Fibroblast of upper back skin (primary cell): Measurements from ENCODE around the gene PROM1.

Experiments
- DNase-seq: peaks from one replicate; pipeline ENCODE4 v3.0.0-alpha.2; 2013

Gene PROM1

GRCh38 chr4:15976456-15977447 lies 107.1 kb downstream of the PROM1 start:
- no peak for DNase-seq

DNA sequence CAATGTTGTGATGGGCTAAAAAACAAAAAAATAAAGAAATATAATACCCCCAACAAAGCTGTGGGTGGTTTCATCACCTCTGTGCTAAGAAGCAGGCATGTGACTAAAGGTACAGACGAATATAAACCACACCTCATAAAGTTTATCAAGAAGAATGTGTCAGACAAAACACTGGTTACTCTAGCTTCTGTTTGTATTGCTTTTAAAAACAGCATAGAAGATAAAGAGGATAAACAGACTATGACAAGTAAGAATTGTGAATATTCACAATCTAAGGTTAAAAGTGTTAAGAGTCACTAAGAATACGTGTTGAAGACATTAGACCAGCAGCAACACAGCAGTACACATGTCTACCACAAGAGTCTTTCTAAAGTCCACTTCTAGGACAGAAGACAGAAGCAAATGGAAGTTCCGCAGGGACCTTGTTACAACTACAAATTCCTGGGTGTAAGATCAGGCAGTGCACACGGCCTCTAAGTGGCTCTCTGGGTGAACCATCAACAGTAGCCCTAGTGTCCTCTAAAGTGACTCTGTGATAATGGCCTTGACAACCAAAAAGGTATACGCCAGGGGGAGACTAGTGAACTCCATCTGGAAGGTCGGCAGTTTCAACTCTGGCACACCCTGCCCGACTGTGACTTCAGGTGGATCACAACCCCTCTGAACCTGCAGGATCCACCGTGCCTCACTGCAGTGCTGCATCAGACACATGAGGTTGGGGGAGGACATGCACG lies 112.6 kb downstream of the PROM1 start:
- no peak for DNase-seq

DNA sequence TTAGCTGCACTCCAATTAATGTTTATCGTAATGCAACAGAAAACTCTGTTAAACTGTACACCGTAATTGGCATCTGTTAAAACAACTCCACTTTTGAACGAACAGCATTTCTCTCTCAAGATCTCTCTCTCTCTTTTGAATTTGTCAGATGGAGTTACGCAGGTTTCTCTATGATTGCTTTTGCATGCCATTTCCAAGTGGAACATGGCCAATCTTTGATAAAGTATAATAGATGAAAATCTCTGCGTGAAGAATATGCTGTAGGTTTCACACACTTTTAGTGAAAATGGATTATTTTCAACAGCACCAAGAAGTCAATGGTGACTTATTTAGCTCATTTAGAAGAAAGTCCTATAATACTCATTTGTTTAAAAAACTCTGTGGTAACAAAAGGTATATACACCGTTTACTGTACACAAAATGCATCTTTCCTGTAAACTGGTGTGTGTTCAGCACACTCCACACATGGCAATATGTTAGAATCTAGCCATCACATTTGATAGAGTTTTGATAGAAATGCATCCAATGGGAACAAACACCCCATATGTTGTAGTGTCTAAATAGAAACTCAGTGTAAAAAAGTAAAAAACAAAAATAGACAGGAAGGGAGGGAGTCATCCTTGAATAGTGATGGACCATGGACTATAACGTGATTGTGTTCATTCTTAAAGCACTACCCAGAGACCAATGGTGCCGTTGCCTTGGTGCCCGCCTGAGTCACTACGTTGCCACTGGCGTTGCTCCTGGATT lies 115.1 kb downstream of the PROM1 start:
- no peak for DNase-seq

GRCh38 chr4:15965325-15965724 lies 118.5 kb downstream of the PROM1 start:
- no peak for DNase-seq

DNA sequence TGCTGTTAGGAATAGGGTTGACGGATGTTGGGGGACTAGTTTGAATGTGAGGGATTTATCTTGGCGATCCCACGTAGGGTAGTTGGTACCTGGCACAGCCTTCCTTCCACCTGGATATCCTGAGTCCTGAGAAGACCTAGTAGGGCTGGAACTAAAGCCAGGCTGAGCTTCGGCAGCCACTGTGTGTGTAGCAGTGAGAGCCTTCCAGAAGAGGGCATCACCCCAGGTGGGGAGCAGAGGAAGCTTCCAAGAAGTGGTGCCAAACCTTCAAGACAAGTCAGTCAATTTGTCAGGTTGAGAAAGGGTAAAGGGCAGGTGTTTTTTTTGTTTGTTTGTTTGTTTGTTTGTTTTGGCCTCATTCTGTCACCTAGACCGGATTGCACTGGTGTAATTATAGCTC lies 119.7 kb downstream of the PROM1 start:
- DNase-seq: no peak

DNA sequence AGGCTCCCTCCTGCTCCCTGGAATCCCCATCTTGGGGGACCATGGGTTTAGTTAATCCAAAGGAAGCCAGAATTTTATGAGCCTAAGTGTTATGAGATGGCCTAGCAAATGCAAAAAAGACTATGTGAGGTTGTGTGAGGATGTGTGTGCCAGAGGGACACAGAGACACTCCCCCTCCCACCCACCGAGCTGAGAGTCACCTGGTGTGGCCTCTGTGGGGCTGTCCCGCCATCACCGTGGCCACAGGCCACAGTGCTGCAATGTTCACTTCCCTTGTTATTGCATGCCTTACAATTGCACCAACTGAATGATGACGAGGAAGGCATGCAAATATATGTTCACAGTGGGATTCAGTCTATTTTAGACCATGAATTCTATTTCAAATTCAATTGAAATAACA lies 120.2 kb downstream of the PROM1 start:
- DNase-seq: no peak

DNA sequence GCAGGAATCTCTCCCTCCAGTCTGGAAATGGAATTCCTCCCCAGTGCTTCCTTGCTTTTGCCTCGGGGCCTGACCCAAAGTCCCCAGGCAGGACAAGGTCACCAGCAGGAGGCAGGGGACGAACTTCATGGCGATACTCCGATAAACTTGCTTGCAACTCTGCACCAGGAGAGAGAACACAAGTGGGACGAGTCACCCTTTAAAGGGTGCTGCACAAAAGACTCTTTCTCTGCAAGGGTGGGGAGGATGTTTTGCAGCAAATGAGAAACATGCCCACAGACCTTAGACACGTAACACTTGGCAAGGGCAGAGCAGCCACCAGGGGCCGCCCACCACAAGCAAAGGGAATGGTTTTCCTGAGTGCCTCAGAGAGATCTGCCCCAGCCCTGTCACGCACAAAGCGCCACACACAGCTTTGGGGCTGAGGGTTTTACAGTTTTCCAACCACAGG lies 120.8 kb downstream of the PROM1 start, which contains the start of gene FGFBP2:
FGFBP2 (minus strand) TSS at position 175 of the 451 bp plus-strand sequence; CDS start at position 129, 46 bp downstream.
- peak; percentile 58 for DNase-seq

GRCh38 chr4:15961781-15962510 lies 121.9 kb downstream of the PROM1 start:
- DNase-seq: no peak

DNA sequence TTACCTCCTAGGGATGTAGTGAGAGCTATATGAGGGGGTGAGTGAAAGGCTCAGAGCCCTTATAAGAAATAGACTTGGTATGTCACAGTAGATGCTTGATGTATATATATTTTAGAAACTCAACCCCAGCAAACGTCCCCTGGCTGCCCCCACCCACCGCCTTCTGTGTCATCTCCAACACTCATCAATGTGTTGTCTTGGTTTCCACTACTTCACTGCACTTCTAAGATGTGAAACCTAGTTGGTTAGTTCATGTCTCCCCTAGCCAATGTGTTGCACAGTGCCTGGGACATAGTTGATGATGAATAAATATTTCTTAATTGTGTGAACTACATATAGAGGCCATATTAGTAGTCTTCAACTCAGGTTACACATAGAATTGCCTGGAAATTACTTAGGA lies 125.3 kb downstream of the PROM1 start:
- DNase-seq: no peak

- DNase-seq: peak; percentile 59
These were observed 127.5 kb downstream of the PROM1 start for GRCh38 chr4:15956179-15956850.

DNA sequence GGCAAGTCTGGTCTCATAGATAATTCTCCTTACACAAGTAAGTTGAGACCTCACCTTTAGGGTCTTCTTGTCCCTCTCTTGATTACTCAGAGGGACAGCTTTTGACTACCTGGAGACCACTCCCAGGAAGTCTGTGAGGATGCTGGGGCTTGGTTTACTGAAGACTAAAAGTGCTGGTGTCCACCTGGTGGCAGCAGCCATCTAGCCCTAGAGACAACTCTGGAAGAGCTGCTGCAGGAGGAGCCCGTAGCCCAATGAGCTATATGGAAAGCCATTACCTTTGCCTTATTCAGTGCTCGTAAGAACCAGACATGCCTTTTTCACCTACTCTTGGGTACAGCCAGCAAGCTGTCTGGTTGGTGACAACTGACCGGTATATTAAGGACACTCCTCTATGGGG lies 128.2 kb downstream of the PROM1 start:
- DNase-seq: peak; percentile 18

DNA sequence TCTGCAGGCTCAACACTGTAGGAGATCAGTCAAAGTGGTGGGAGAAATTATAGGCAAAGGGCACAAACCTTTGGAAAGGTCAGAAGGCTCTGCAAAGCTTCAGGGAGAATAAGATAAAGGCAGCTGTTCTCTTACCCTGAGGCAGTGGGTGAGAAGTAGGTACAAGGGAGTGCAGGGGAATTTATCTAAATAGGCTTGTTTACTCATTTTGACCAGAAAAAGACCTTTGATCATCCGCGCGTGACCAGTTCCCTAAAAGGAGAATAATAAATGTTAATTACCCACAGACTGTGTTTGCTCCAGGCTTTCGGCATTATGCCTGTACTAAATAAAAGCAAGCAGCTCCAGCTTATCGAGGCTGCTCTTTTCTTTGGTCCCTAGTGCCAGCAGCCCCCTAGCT lies 130.2 kb downstream of the PROM1 start:
- DNase-seq: no peak

DNA sequence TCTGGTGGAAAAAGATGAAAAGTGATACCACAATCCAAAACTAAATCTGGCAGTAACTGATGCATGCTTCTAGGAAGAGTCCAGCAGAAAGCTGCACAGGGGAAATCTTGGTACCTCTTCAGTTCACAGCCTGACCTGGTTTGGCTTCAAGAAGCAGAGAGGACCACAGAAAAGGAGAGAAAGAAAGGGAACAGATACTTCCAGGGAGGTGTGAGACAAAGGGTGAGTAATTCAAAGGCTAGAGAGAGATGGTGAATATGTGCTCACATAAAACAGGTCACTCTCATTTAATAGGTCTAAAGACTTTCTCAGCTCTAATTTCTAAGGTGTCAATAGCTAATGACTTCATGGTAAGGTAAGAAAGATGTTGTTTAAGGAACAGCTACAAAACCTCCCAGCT lies 132.0 kb downstream of the PROM1 start:
- DNase-seq: no peak

GRCh38 chr4:15948826-15949225 lies 135.0 kb downstream of the PROM1 start:
- no peak for DNase-seq

DNA sequence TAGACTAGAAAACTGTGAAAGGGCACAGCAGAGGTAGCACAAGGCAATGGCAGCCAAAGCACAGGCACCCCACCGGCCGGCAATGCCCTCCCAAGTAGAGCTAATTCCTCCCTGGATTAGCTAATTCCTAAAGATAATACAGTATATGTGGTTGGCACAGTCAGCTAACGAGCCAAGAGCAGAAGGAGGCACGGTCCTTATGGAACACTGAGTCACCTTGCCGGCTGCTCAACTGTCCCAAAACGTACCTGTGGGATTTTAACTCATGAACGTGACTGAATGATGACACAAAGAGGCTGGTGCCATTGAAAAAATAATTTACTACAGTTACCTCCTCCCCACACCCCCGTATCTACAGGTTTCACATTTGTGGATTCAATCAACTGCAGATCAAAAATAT lies 136.1 kb downstream of the PROM1 start:
- no peak for DNase-seq

- no peak for DNase-seq
These were observed 138.3 kb downstream of the PROM1 start for GRCh38 chr4:15945516-15945915.

GRCh38 chr4:15944895-15945294 lies 138.9 kb downstream of the PROM1 start:
- DNase-seq: no peak

DNA sequence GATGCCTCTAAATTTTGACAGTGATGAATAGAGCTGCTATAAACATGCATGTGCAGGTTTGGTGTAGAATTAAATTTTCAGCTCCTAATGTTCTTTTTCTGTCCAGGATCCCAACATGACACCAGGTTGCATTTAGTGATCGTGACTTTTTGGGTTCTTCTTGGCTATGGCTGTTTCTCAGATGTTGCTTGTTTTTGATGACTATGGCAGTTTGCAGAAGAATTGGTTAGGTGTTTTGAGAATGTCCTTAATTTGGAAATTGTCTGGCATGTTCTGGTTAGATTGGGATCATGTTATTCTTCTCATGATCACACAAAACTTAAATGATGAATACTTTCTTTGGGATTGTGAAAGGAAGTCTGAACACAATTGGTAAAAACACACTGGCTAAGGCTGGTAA lies 141.5 kb downstream of the PROM1 start:
- no peak for DNase-seq

DNA sequence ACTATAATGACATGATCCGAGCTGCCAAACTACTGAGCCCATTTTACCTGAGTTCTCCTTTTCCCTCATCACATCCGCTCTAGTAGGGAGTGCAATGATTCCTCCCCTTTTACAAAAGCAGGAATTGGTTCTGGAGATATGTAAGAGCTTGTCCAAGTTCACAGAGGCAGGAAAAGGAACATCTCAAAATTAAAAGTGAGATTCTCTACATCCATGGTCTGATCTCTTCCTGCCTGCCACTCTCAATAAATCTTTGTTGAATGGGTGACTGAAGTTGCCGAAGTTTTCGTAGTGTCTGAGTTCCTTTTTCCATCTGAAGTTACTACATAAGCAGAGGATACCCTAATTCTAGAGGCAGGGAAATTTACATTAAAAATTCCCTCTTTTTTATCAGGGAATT lies 145.2 kb downstream of the PROM1 start, which contains the start of gene FGFBP1:
FGFBP1 (minus strand) TSS at position 101 of the 400 bp plus-strand sequence. CDS start 2,108 bp downstream, outside the sequence.
- no peak for DNase-seq

GRCh38 chr4:15938182-15938581 lies 145.6 kb downstream of the PROM1 start:
- DNase-seq: no peak

- no peak for DNase-seq
These were observed 147.3 kb downstream of the PROM1 start for GRCh38 chr4:15936495-15936894.
